IMR-90 (cell line): ENCODE data around the gene RNF217. TPM values are rescaled to one million over a fixed set of nuclear protein-coding genes. Genes with fewer than 3 reads are reported as not detected.

Experiments
- ATAC-seq: fragments of 200-7000 bp; cut with Tn5 transposase; 2 replicates; pipeline ENCODE4 v1.9.1; 2020; ENCODE audit warnings: low read depth, mild to moderate bottlenecking, moderate library complexity
- BruUV-seq: library from RNA; stranded (reverse); fragments of 400-500 nt; replicated peaks from 2 replicates; lab custom pipeline; 2021; lab: Mats Ljungman, UMichigan
- CTCF ChIA-PET: fragments of 300-600 bp; formaldehyde crosslinking; extraction: SDS; loops from one replicate; lab custom pipeline; 2021; ENCODE audit warnings: antibody characterized with exemption; lab: Yijun Ruan, JAX
- POLR2A ChIA-PET: fragments of 300-600 bp; sonication (Branson Sonifier 250); formaldehyde crosslinking; loops from one replicate; lab custom pipeline; 2022; ENCODE audit warnings: antibody characterized with exemption; ENCODE audit not compliant: unreplicated experiment; lab: Charles Lee
- DNase-seq: peaks from one replicate; pipeline ENCODE4 v3.0.0; 2013
- H2AFZ ChIP-seq: replicated peaks from 2 replicates; pipeline ENCODE3; 2013; ENCODE audit warnings: low read length, mild to moderate bottlenecking; ENCODE audit not compliant: poor library complexity
- H2AK5ac ChIP-seq: 2 replicates; pipeline ENCODE4 v1.6.1; 2013; ENCODE audit warnings: low read depth, low read length, inconsistent platforms
- H2AK9ac ChIP-seq: replicated peaks from 2 replicates; pipeline ENCODE3; 2013; ENCODE audit warnings: mild to moderate bottlenecking, low read depth, low read length, moderate library complexity; ENCODE audit not compliant: poor library complexity
- H2BK120ac ChIP-seq: 2 replicates; pipeline ENCODE4 v1.6.1; 2013; ENCODE audit warnings: low read depth, low read length, inconsistent platforms
- H2BK15ac ChIP-seq: 3 replicates; pipeline ENCODE4 v1.6.1; 2013; ENCODE audit warnings: low read depth, low read length, inconsistent platforms
- H2BK20ac ChIP-seq: 2 replicates; pipeline ENCODE4 v1.6.1; 2013; ENCODE audit warnings: low read depth, mild to moderate bottlenecking, inconsistent platforms, low read length, moderate library complexity
- H2BK5ac ChIP-seq: 2 replicates; pipeline ENCODE4 v1.6.1; 2013; ENCODE audit warnings: mild to moderate bottlenecking, low read depth, low read length, inconsistent platforms; ENCODE audit not compliant: poor library complexity, severe bottlenecking
- H3K14ac ChIP-seq: replicated peaks from 2 replicates; pipeline ENCODE4 v1.6.1; 2013; ENCODE audit warnings: low read depth, low read length, inconsistent platforms
- H3K18ac ChIP-seq: 2 replicates; pipeline ENCODE4 v1.6.1; 2013; ENCODE audit warnings: low read depth, low read length, control low read depth
- H3K23ac ChIP-seq: 2 replicates; pipeline ENCODE4 v1.6.1; 2013; ENCODE audit warnings: low read depth, low read length, inconsistent platforms
- H3K27ac ChIP-seq: 2 replicates; pipeline ENCODE4 v1.5.1; 2013; ENCODE audit warnings: mild to moderate bottlenecking, control low read depth, low read length; ENCODE audit not compliant: insufficient read depth
- H3K27me3 ChIP-seq: 2 replicates; pipeline ENCODE4 v1.6.1; 2013; ENCODE audit warnings: low read length; ENCODE audit not compliant: control insufficient read depth, insufficient read depth
- H3K36me3 ChIP-seq: 2 replicates; pipeline ENCODE4 v1.6.1; 2013; ENCODE audit warnings: low read length, mixed read lengths; ENCODE audit not compliant: control insufficient read depth, insufficient read depth
- H3K4ac ChIP-seq: 2 replicates; pipeline ENCODE4 v1.6.1; 2013; ENCODE audit warnings: low read depth, low read length, inconsistent platforms
- H3K4me1 ChIP-seq: 2 replicates; pipeline ENCODE4 v1.6.1; 2013; ENCODE audit warnings: low read length, mixed read lengths; ENCODE audit not compliant: control insufficient read depth, insufficient read depth
- H3K4me2 ChIP-seq: 2 replicates; pipeline ENCODE4 v1.6.1; 2013; ENCODE audit warnings: low read depth, mild to moderate bottlenecking, control low read depth, low read length, moderate library complexity
- H3K4me3 ChIP-seq: 2 replicates; pipeline ENCODE4 v1.5.1; 2013; ENCODE audit warnings: low read depth, mild to moderate bottlenecking, control low read depth, low read length, moderate library complexity; ENCODE audit not compliant: insufficient read depth
- H3K56ac ChIP-seq: 2 replicates; pipeline ENCODE4 v1.6.1; 2013; ENCODE audit warnings: low read length, inconsistent platforms; ENCODE audit not compliant: insufficient read depth; ENCODE audit errors: extremely low read depth
- H3K79me1 ChIP-seq, 2 experiments: 2 replicates each; pipeline ENCODE4 v1.6.1; 2013; ENCODE audit warnings: low read length in 2 of 2, inconsistent platforms in 1 of 2, low read depth in 1 of 2
- H3K9ac ChIP-seq: 2 replicates; pipeline ENCODE4 v1.6.1; 2013; ENCODE audit warnings: low read depth, low read length, control low read depth
- H3K9me1 ChIP-seq: 2 replicates; pipeline ENCODE4 v1.6.1; 2013; ENCODE audit warnings: low read length, inconsistent platforms; ENCODE audit not compliant: insufficient read depth
- H3K9me3 ChIP-seq: 2 replicates; pipeline ENCODE4 v1.6.1; 2013; ENCODE audit warnings: low read length; ENCODE audit not compliant: control insufficient read depth, insufficient read depth
- H4K20me1 ChIP-seq: 2 replicates; pipeline ENCODE4 v1.6.1; 2013; ENCODE audit warnings: low read length, inconsistent platforms; ENCODE audit not compliant: insufficient read depth
- H4K5ac ChIP-seq: 2 replicates; pipeline ENCODE4 v1.6.1; 2013; ENCODE audit warnings: mild to moderate bottlenecking, low read depth, low read length, control low read depth
- H4K8ac ChIP-seq, 2 experiments: 2 replicates each; pipeline ENCODE4 v1.6.1; 2013; ENCODE audit warnings: low read depth in 2 of 2, low read length in 2 of 2, control low read depth in 1 of 2, inconsistent platforms in 1 of 2
- H4K91ac ChIP-seq: 2 replicates; pipeline ENCODE4 v1.6.1; 2013; ENCODE audit warnings: low read depth, low read length, inconsistent platforms; ENCODE audit not compliant: insufficient read depth
- BHLHE40 ChIP-seq: fragments of 150-350 bp; IDR thresholded peaks from 2 replicates; pipeline ENCODE4 v1.6.1; 2016; ENCODE audit warnings: mild to moderate bottlenecking, low read depth, low read length
- CHD1 ChIP-seq: IDR thresholded peaks from 2 replicates; pipeline ENCODE4 v1.6.1; 2012; ENCODE audit warnings: low read depth, low read length, improper control_type of control experiment
- CTCF ChIP-seq: conservative IDR thresholded peaks from 2 replicates; pipeline ENCODE4 v1.5.1; 2012; ENCODE audit warnings: mild to moderate bottlenecking, low read depth, low read length, improper control_type of control experiment
- ELK1 ChIP-seq: fragments of 150-350 bp; IDR thresholded peaks from 2 replicates; pipeline ENCODE4 v1.6.1; 2016; ENCODE audit warnings: low read depth, mild to moderate bottlenecking, low read length, moderate library complexity, borderline replicate concordance
- FOS ChIP-seq: fragments of 150-350 bp; IDR thresholded peaks from 2 replicates; pipeline ENCODE4 v1.6.1; 2016; ENCODE audit warnings: low read depth, low read length
- MAFK ChIP-seq: IDR thresholded peaks from 2 replicates; pipeline ENCODE4 v1.6.1; 2012; ENCODE audit warnings: low read depth, low read length, improper control_type of control experiment
- MAZ ChIP-seq: IDR thresholded peaks from 2 replicates; pipeline ENCODE4 v1.6.1; 2012; ENCODE audit warnings: low read depth, mild to moderate bottlenecking, low read length, improper control_type of control experiment, moderate library complexity, borderline replicate concordance
- NFE2L2 ChIP-seq: fragments of 150-350 bp; IDR thresholded peaks from 2 replicates; pipeline ENCODE4 v1.6.1; 2016; ENCODE audit warnings: low read depth, mild to moderate bottlenecking, low read length
- RAD21 ChIP-seq: IDR thresholded peaks from 2 replicates; pipeline ENCODE4 v1.6.1; 2012; ENCODE audit warnings: low read length, improper control_type of control experiment
- RCOR1 ChIP-seq: IDR thresholded peaks from 2 replicates; pipeline ENCODE4 v1.6.1; 2012; ENCODE audit warnings: mild to moderate bottlenecking, low read length, improper control_type of control experiment; ENCODE audit not compliant: insufficient replicate concordance
- RFX5 ChIP-seq: IDR thresholded peaks from 2 replicates; pipeline ENCODE4 v1.8.0; 2012; ENCODE audit warnings: low read depth, mild to moderate bottlenecking, low read length, moderate library complexity
- USF2 ChIP-seq: fragments of 150-350 bp; IDR thresholded peaks from 2 replicates; pipeline ENCODE4 v1.6.1; 2017; ENCODE audit warnings: mild to moderate bottlenecking, antibody characterized with exemption, low read length, low read depth
- WGBS, 2 experiments: methylation state at CpG; one replicate each; pipeline versions ENCODE4 v1.1.5 to v1.1.7; 2013; ENCODE audit warnings: missing lambda C conversion rate in 2 of 2; ENCODE audit not compliant: insufficient read length in 1 of 2; ENCODE audit errors: extremely low coverage in 2 of 2; 5-methylcytosine and 5-hydroxymethylcytosine counted together
- dilution Hi-C: fragments of 300-500 bp; cut with HindIII; formaldehyde crosslinking; loops from one replicate; pipeline ENCODE4 v1.14.3; 2018; ENCODE audit warnings: low sequenced_read_pairs; ENCODE audit not compliant: unreplicated experiment
- in situ Hi-C: fragments of 300-500 bp; cut with MboI; formaldehyde crosslinking; loops from 3 replicates; pipeline ENCODE4 v1.14.3; 2019; ENCODE audit warnings: low sequenced_read_pairs, inconsistent platforms, mixed read lengths
- intact Hi-C: fragments of 100-400 bp; cut with micrococcal nuclease; formaldehyde crosslinking; loops from 2 replicates; pipeline ENCODE4 v1.10.0; 2022
- polyA plus RNA-seq, 3 experiments: library from polyadenylated mRNA; depleted of rRNA; stranded (reverse); fragments of >200 nt; gene quantifications; 2 replicates each; pipeline ENCODE4 v1.2.3, GENCODE V29; 2012; ENCODE audit warnings: low replicate concordance in 1 of 3
- total RNA-seq: library from RNA; depleted of rRNA; stranded (reverse); fragments of >200 nt; gene quantifications from 2 replicates; pipeline ENCODE4 v1.2.3, GENCODE V29; 2012

Gene RNF217
- total and polyA plus RNA-seq, 2 of the 4 experiments (the other 2 are of a cell fraction): 11.7 to 20.4 TPM

- POLR2A ChIA-PET: no interaction called here
- peaks cover 13% of the 10 kb centered on the region for H3K9me1 ChIP-seq
- CTCF ChIA-PET: no interaction called here
- no peak overlapping the region for H2AK5ac ChIP-seq
- H3K4me2 ChIP-seq: no peak overlapping the region
- no peak overlapping the region for H3K18ac ChIP-seq
- no peak overlapping the region for H2BK5ac ChIP-seq
- peaks cover 9% of the 10 kb centered on the region; the same call in 1 of the 2 replicates for H4K20me1 ChIP-seq
- H4K91ac ChIP-seq: no peak overlapping the region
- peak overlapping the region; percentile 47; the same call in 1 of the 2 replicates for H4K5ac ChIP-seq
- dilution Hi-C loops (no loop called here), in situ Hi-C loops (no loop called here), intact Hi-C loops (no loop called here)
- H3K79me1 ChIP-seq: peaks cover 27 to 75% of the 10 kb centered on the region in 2 experiments
- H2AK9ac ChIP-seq: no peak overlapping the region
- no peaks in the 10 kb centered on the region for H3K9me3 ChIP-seq
- no peak overlapping the region for H3K9ac ChIP-seq
- no peak overlapping the region for H3K27ac ChIP-seq
- peaks cover 11% of the 10 kb centered on the region for H3K4me1 ChIP-seq
- H2BK120ac ChIP-seq: no peak overlapping the region
- H2BK15ac ChIP-seq: no peak overlapping the region
- peaks cover 3% of the 10 kb centered on the region for H3K36me3 ChIP-seq
- no peaks in the 10 kb centered on the region for H3K27me3 ChIP-seq
- H4K8ac ChIP-seq: no peak overlapping the region
- H3K4ac ChIP-seq: no peak overlapping the region
- TF ChIP-seq BHLHE40: no peak
- TF ChIP-seq RCOR1: no peak
- no peak for TF ChIP-seq CTCF
- no peak for TF ChIP-seq USF2
- no peak for TF ChIP-seq RAD21
- TF ChIP-seq MAZ: no peak
- no peak for TF ChIP-seq MAFK
- no peak for TF ChIP-seq ELK1
- no peak for TF ChIP-seq FOS
- TF ChIP-seq CHD1: no peak
- TF ChIP-seq NFE2L2: no peak
- no peak for TF ChIP-seq RFX5
- WGBS, 2 experiments: 88% methylated on average over 1 of the region's 1 CpG; no CpG with 5 or more reads in 1 of the 2 experiments
- H2AFZ ChIP-seq: no peak overlapping the region
- no peak overlapping the region for H2BK20ac ChIP-seq
- DNase-seq (no peak), ATAC-seq (no peak)
- H3K14ac ChIP-seq: no peak overlapping the region
- no peak overlapping the region for H3K23ac ChIP-seq
- no peak overlapping the region for H3K56ac ChIP-seq
- no peak overlapping the region for H3K4me3 ChIP-seq
- no TSS peak for BruUV-seq
Observed at GRCh38 chr6:124990988-124991387, 28.8 kb downstream of the RNF217 start.
